ENCODE data around the gene BRD2. TPM values are rescaled to one million over a fixed set of nuclear protein-coding genes. Genes with fewer than 3 reads are reported as not detected.

The BRD2 gene
- 729 and 883 TPM in 2 replicates for total RNA-seq (2011; cell fraction: chromatin; rRNA removed; ENCODE audit: low replicate concordance)
- 319 and 374 TPM in 2 replicates for total RNA-seq (2011; cell fraction: nucleolus; rRNA removed)
- 421 and 486 TPM in 2 replicates for total RNA-seq (2011; cell fraction: nucleoplasm; rRNA removed)
- 133 and 136 TPM in 2 replicates for total RNA-seq (2014; rRNA removed)
- total RNA-seq (2014; rRNA removed; fragmentation: Illumina TruSeq; extraction: Trizol): 135 and 136 TPM in 2 replicates
- total RNA-seq (2015; rRNA removed; fragmentation: Illumina TruSeq; extraction: Trizol): 185 and 186 TPM in 2 replicates
- total RNA-seq (2021): 173 and 181 TPM in 2 replicates
- polyA plus RNA-seq (2011; rRNA removed): 189 and 242 TPM in 2 replicates
- 99.8 and 136 TPM in 2 replicates for polyA plus RNA-seq (2011; cell fraction: cytosol; rRNA removed)
- polyA plus RNA-seq (2011; cell fraction: nucleus; rRNA removed): 407 and 463 TPM in 2 replicates
- polyA plus RNA-seq (2012): 164 and 174 TPM in 2 replicates
- 211 and 252 TPM in 2 replicates for polyA plus RNA-seq (2014; fragmentation: Illumina TruSeq; extraction: Trizol)
- 100 to 1,000 TPM in 1 of 2 experiments, 10 to 100 TPM in 1; 19.0 to 113 TPM for polyA plus RNA-seq (2014; fragmentation: Nextera tagmentation; extraction: Ambion mirVana)
- 192 and 194 TPM in 2 replicates for polyA plus RNA-seq (2014; rRNA removed)
- 117 and 145 TPM in 2 replicates for polyA minus RNA-seq (2011; rRNA and poly(A)+ RNA removed)
- 73.6 and 84.6 TPM in 2 replicates for polyA minus RNA-seq (2011; cell fraction: cytosol; rRNA and poly(A)+ RNA removed)
- polyA minus RNA-seq (2011; cell fraction: nucleus; rRNA and poly(A)+ RNA removed): 153 and 260 TPM in 2 replicates
- percentile 99 among the genes with signal in this experiment for Bru-seq, nascent RNA
- percentile 99 among the genes with signal in this experiment for BruChase-seq, experiment 1, labeled RNA remaining after a 2-hour chase
- BruChase-seq, experiment 2, labeled RNA remaining after a 6-hour chase: percentile 99 among the genes with signal in this experiment
- long read RNA-seq, experiment 1, transcript BRD2-219 (9 exons, 2,338 nt): minor isoform, 15 of 163 reads
- long read RNA-seq, experiment 1, transcript BRD2-209 (2 exons, 1,628 nt): minor isoform, 14 of 163 reads
- long read RNA-seq, experiment 1, transcript BRD2-211 (3 exons, 759 nt): major isoform, 27 of 163 reads
- long read RNA-seq, experiment 1, partial matches to known transcripts: 63 of 163 reads
- long read RNA-seq, experiment 1, other reads (novel, unspliced or antisense): 43 of 163 reads
- long read RNA-seq, experiment 2, full-length matches to known transcripts: 13 of 116 reads
- long read RNA-seq, experiment 2, partial matches to known transcripts: 81 of 116 reads
- long read RNA-seq, experiment 2, other reads (novel, unspliced or antisense): 22 of 116 reads
- long read RNA-seq, experiment 3, transcript BRD2-219 (9 exons, 2,338 nt): major isoform, 60 of 82 reads
- long read RNA-seq, experiment 3, partial matches to known transcripts: 13 of 82 reads
- long read RNA-seq, experiment 3, other reads (novel, unspliced or antisense): 6 of 82 reads

DNA sequence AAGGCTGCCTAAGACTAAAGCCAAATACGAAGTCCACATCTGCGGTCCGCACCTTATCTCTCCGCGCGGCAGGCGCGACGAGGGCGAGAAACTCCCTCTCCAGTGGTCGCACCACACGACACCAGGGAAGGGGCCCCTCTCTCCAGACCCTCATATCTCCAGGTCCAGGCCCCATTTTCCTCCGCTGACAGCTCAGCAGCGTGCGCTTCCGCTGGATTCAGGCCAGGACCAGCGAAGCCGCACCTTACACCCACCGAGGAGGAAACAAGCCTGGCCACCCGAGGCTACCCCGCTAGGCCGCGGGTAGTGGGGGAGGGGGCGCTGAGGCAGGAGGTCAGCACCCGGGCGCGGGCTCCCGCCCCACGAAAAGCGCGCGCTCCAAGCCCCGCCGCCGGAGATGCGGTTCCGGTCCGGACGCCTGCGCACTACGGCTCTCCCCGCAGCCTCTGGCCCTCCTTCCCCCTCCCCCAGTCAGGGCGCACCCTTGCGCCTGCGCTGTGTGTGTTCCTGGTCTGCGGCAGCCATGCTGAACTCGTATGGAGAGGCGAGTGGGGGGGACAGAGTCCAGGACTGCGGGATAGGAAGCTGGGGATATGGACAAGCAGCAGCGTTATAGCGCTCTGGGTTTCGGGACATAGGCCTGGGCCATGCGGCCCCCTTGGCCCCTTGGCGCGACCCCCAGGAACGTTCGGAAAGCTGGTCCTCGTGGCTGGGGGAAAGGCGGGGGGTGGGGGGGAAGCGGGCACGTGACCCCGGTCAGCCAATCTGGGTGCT is at the start of gene BRD2:
Gene BRD2 (plus strand): TSS at position 502 of the 774 bp plus-strand sequence. CDS start 4,305 bp downstream, outside the sequence.
- peak within 1 kb of the TSS; percentile 99 to 100 for H3K9ac ChIP-seq (ENCODE audit: insufficient read depth in 1 of 2, low read depth in 2 of 2, low read length in 2 of 2)
- peak within 1 kb of the TSS; percentile 93 for H3K4me2 ChIP-seq (ENCODE audit: insufficient read depth, low read length)
- H3K4me3 ChIP-seq: peak within 1 kb of the TSS; percentile 70
- H3K27me3 ChIP-seq (ENCODE audit: control insufficient read depth in 2 of 2, insufficient read depth in 2 of 2, low read length in 2 of 2): no peaks in the 10 kb centered on the region
- under 1% methylated on average over 49 of the region's 62 CpGs for WGBS (ENCODE audit: insufficient coverage, low coverage, missing lambda C conversion rate)
- H4K20me1 ChIP-seq (replicated peaks; ENCODE audit: control insufficient read depth, insufficient read depth, low read length): peaks cover 12% of the 10 kb centered on the region
- ChIA-PET CTCF (ENCODE audit: low intra/inter-chr PET ratio) (interaction anchor here (0.8 to 1.2 kb wide), 2 partner anchors 34 to 35 kb away, joined by 5 read pairs; no protein-coding TSS in a partner anchor), POLR2A (interaction anchor here (0.6 to 13.4 kb wide), 7 partner anchors 15 to 1766 kb away, joined by 3 to 384 read pairs (median 4); partner anchors contain the start of genes HLA-DMA, HSPA1A and HSPA1L)
- H3K9me3 ChIP-seq (replicated peaks; ENCODE audit: control insufficient read depth, insufficient read depth, low read depth, low read length): no peaks in the 10 kb centered on the region
- no peaks in the 10 kb centered on the region for H3K9me1 ChIP-seq (ENCODE audit: control insufficient read depth, insufficient read depth, low read length)
- H2AFZ ChIP-seq (ENCODE audit: low read depth, low read length): peak within 1 kb of the TSS; percentile 97
- H3K36me3 ChIP-seq (ENCODE audit: control insufficient read depth, insufficient read depth, low read length): peaks cover 17% of the 10 kb centered on the region
- peaks cover 68% of the 10 kb centered on the region for H3K79me2 ChIP-seq (ENCODE audit: control insufficient read depth, insufficient read depth, low read length)
- H3K4me1 ChIP-seq (replicated peaks in 1 of 2; ENCODE audit: control insufficient read depth in 2 of 2, insufficient read depth in 2 of 2, low read length in 2 of 2): peaks cover 21 to 24% of the 10 kb centered on the region in 2 experiments
- peak; percentile 78 for FAIRE-seq
- DNase-seq (ENCODE audit: extremely low read depth in 1 of 4, low spot score in 3 of 4): peak; percentile 93 to 99 (median 94)
- in situ Hi-C loops (cut with MboI): loop anchor here (25.0 kb wide), 1 partner anchor 1431 kb away; the partner anchor contains the start of genes ATP6V1G2, DDX39B, MCCD1 and NFKBIL1
- H3K27ac ChIP-seq (ENCODE audit: extremely low read depth, low read depth, low read length): peak within 1 kb of the TSS; percentile 99
- intact Hi-C loops (cut with micrococcal nuclease): no loop called here
- peak; percentile 54 for ATAC-seq
- TSS peak; percentile 69 for BruUV-seq (replicated peaks)
- TF ChIP-seq USF2 (CRISPR knock-in tag; IDR thresholded peaks at IDR 0.05) (peak; percentile 94), CCNT2 (IDR thresholded peaks at IDR 0.05; ENCODE audit: borderline replicate concordance, extremely low read depth, insufficient read length, low read depth, low read length) (peak; percentile 94), ZNF408 (CRISPR knock-in tag; IDR thresholded peaks at IDR 0.05; ENCODE audit: low read depth) (no peak), CHCHD3 (CRISPR knock-in tag; IDR thresholded peaks at IDR 0.05) (no peak), RBM17 (IDR thresholded peaks at IDR 0.05; ENCODE audit: borderline replicate concordance, low read depth, low read length) (no peak), TSHZ1 (CRISPR knock-in tag; IDR thresholded peaks at IDR 0.05) (no peak), TRIM28 (IDR thresholded peaks at IDR 0.05) (no peak), KDM2B (CRISPR knock-in tag; IDR thresholded peaks at IDR 0.05) (0 out of 2 replicates have a peak, but pooled peaks have one; percentile 86), ZNF121 (CRISPR knock-in tag; conservative IDR thresholded peaks at IDR 0.05) (0 out of 2 replicates have a peak, but pooled peaks have one; percentile 7), ZNF717 (CRISPR knock-in tag; IDR thresholded peaks at IDR 0.05) (no peak), RAD51 (IDR thresholded peaks at IDR 0.05; ENCODE audit: borderline replicate concordance, low read depth) (peak; percentile 93)

All from K562 (cell line).